CD4-positive, alpha-beta T cell treated with Interleukin-17A for 1 hour (primary cell): ENCODE measurements around the gene ARHGAP26.
"Not testable (repeated sequence)": the region's sequence is repeated elsewhere in the genome, so short reads cannot be mapped to it uniquely, and the experiment has no call there.

Experiments used
- DNase-seq: peaks from one replicate; pipeline ENCODE4 v3.0.0-alpha.2; 2020

Gene ARHGAP26

DNA sequence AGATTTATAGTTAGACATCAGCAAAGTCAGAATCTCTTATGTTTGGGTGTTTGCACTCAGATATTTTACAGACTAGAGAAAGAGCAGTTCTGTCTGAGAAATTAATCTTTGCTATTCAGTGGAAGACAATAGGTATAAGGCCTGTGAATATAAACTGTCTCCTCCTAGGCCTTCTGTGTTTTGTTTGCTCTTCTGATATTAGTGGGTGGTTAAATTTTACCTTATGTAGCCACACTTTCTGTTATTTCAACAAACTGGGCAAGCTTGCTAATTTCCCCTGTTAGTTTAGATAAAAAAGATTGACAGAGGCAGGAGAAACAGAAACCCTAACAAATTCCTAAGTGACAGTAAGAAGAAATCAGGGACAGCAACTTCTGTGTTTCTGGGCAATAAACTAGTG lies 141.6 kb downstream of the ARHGAP26 start:
- no peak for DNase-seq

DNA sequence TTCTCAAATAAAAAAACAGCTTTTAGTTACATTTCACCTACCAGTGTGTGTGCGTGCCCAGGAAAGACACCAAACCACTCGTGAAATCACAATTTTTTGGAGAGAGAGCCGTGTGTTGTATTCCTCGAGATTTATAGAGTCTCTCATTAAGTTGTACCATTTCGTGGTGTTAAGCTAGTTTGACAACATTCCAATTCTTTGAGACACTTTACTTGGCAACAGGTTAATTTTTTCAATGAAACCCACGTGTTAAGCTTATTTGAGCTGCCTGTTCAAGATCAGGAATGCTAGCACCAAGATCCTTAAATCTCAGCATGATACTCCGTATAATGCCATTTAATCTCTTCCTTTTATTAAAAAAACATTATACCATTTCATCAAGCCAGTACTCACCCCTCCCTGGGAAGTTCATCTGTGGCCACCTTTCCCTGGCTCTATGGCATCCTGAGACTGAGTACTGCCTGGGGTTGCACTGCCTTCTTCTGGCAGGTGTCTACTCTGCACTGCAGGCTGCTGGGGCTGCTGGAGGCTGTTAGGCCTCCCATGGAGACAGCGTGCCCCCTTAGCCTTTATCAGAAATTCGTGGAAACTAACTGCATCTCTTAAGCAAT lies 143.7 kb downstream of the ARHGAP26 start:
- DNase-seq, result no peak

DNA sequence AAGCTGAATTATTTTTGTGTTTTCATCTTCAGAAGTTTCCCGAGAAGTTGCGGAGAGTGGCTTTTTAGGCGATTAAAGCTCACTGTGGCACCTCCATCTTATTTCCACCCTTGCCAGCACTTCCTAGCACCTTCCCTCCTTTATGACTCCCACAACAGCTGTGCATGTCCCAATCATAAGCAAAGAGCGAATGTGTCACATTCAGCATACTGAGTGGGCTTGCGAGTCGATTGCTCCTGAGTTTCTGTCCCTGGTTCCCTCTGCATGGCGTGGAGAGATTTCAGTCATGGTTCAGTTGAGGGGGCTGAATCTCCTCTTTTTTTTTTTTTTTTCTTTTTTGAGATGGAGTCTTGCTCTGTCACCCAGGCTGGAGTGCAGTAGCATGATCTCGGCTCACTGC lies 144.9 kb downstream of the ARHGAP26 start:
- DNase-seq, result no peak

DNA sequence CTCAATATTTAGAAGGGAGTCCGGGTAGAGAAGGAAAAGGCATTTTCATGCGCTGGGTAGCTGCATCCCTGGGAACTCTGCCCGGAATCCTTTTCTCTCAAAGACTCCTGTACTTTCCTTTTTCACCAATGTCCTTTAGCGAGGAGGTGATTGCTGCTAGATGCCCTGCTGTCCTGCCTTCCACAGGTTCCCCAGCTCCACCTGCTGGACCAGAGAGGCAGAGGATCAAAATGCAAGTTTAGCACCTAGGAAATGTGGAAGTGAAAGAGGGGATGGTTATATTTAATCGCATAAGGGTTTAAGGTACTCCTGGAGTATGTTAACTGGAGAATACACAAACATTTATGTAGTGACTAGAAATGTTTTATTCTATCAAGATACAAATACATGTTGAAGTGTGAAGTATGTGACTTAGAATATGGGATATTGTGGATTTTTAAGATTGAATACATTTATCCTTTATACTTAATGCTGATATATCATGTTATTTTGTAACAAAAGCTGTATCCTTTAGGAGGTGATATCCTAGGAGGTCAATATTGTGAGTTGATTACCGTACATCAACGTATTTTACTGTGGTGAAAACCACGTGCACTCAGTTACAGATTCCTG lies 145.7 kb downstream of the ARHGAP26 start:
- no peak for DNase-seq

DNA sequence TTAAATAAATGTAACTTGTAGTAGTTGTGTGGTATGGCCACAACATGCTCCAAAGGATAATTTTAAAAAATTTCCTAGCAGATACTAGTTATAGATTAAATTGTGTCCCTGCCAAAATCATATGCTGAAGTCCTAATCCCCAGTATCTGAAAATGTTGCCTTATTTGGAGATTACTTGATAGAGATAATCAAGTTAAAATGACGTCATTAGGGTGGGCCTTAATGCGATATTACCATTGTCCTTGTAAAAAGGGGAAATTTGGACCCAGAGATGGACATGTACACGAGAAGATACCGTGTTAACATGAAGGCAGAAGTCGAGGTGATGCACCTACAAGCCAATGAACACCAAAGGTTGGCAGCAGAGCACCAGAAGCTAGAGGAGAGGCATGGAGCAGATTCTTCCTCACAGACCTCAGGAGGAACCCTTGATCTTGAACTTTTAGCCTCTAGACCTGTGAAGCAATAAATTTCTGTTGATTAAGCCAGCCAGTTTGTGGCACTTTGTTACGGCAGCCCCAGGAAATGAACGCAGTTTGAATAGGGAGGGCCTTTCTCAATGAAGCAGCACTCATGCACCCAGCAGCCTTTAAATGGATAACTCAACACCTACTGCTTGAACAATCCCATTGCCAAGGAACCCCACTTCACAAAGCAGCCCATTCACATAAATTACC lies 148.9 kb downstream of the ARHGAP26 start:
- no peak for DNase-seq

DNA sequence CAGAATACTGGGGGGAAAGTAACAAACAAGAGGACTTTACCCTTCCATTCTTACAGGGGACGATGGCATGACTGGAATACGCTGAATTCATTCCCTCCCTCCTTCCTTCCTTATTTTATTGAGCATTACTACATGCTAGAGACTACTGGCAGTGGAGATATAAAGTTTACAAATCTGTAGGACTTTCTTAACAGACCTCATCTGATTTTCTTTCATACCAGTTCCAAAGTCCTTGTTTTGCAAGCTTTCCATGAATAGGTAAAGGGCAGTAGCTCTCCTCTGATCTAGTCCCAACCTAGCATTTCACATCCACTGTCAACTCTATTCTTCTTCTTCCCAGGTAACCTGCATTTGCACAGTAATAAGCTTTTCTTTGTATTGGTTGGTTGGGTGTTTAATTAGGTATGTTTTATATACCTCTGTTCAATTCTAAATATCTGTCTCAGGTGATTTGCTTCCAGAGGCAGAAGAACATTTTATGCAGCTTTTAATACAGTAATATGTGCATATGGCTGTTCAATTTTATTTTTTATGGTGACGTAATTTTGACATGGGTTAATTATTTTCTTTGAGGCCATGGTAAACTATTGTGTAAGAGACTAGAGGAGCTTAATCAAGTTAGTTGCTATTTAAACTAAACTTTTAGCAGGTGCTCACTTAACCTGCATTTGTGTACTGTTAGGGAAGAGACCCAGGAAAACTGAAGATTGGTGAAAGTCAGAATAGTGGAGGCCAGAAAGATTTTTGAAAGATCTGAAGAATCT lies 150.9 kb downstream of the ARHGAP26 start:
- DNase-seq, result no peak

DNA sequence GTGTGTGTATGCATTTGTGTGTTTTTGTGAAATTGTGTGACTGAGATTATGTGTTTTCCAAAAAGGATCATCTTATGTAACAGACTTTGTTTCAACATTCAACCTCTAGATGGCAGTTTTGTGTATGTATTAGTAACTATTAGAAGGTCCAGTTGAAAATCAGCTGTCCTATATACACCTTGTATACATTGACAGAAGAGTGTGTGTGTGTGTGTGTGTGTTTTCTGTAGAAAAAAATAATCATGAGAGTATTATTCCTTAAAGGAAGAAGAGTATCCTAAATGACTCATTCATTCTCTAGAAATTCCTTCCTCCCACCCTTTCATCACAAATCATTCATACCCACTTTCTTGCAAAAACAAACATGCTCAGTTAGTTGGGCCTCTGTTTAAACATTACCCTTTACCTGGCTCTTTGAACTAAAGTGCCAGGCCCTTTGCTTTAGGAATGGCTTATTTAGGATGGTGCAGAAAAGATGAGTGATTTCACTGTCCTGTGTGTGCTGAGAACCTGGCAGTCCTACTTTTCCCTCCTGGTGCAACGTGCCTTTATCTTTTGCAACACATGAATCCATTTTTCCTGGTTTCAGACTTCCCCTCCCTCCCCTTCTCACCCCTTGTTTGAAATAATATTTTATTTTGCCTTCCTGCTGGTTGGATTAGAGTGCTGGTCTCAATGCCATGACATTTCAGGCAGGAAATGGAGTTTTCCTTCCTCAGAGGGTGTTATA lies 152.2 kb downstream of the ARHGAP26 start:
- peak; percentile 57 for DNase-seq

DNA sequence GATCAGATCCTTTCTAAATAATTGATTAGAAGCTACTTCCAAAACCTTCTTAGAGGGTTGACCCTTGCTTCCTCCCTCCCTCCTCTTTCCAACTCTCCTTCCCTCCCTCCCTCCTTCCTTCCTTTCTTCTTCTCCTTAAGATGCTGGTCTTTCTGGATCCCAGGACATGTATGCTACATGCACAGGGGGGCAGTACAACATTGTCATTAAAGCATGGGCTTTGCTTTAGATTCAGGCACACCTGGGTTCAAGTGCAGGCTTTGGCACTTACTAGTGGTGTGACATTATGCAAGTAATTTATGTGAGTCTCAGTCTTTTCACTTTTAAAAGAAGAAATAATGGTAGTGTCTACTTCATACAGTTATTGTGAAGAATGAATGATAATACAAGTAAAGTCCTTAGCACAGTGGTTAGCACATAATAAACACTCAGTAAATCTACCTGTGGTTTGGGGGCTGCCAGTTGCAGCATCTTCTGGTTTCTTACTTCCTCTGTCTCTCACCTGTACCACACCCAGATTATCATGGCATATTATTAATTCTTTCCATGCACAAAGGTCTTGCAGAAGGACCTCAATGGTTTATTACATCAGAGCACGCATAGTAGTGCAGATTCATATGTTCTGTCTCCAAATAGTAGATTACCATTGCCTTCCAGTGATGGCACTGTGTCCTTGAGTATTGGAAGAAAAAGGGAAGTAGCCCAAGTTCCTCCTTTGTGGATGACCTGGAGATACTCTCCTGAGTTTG lies 154.1 kb downstream of the ARHGAP26 start:
- DNase-seq, result peak; percentile 28

DNA sequence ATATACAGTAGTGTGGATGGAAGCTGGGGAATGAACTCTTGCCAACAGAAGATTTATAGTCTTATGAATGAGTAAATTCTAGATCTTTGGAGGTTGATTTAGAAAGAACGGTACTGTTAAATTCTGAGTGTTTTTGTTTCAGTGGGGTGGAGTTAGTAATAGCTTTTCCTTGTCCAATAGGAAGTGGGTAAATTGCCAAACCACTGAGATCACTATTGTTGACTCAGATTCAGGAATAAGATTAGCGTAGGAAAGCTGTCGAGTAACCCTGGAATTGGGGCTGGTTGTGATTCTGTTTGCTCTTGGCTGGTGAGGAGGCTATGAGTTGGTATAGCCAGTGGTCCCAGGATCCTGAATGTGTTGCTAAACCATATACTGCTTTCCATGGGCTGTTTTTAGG lies 155.6 kb downstream of the ARHGAP26 start:
- DNase-seq, result no peak

DNA sequence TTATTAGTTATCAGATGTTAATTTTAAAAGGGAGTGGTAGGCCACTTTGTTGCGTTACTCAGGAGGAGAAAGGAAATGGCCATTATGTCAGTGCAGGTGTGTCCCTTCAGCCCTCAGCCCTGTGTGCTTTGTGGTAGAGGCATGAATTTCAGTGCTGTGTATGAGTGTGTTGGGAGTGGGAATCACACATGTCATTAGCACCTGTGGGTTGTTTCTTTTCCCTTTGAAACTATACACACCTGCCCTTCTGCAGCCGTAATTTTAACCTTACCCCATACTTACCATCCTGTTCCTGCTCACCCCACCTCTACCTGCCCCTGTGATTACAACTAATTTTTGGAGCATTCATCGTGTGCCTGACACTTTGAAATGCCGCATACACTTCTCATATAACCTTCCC lies 156.4 kb downstream of the ARHGAP26 start:
- no peak for DNase-seq

DNA sequence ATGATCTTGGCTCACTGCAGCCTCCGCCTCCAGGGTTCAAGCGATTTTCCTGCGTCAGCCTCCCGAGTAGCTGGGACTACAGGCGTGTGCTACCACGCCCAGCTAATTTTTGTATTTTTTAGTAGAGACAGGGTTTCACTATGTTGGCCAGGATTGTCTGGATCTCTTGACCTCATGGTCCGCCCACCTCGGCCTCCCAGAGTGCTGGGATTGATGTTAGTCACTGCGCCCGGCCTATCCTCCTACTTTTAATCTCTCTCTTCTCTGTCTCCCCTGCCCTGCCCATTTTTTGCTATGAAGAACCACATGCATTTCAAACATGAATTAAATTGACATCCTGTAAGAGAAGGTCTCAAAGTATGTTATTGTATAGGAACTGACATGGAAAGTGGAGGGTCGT lies 158.8 kb downstream of the ARHGAP26 start:
- not testable (repeated sequence) for DNase-seq

DNA sequence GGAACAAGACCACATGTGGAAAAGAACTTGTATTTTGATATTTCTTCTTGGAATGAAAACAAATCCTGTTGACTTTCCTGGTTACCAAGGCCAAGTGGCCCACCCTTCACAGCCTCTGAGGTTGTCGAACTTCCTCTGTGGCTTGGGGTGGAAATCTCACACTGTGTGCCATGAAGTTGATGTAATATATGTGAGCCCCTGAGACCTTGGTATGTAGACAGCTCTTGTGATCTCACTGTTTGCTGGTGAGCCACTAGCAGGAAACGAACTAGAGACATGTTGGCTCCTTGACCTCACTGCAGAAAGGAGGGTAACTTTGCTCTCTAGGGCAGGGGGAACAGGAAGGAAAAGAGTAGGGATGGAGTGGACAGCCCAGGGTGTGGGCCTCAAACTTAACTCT lies 159.4 kb downstream of the ARHGAP26 start:
- peak; percentile 59 for DNase-seq

DNA sequence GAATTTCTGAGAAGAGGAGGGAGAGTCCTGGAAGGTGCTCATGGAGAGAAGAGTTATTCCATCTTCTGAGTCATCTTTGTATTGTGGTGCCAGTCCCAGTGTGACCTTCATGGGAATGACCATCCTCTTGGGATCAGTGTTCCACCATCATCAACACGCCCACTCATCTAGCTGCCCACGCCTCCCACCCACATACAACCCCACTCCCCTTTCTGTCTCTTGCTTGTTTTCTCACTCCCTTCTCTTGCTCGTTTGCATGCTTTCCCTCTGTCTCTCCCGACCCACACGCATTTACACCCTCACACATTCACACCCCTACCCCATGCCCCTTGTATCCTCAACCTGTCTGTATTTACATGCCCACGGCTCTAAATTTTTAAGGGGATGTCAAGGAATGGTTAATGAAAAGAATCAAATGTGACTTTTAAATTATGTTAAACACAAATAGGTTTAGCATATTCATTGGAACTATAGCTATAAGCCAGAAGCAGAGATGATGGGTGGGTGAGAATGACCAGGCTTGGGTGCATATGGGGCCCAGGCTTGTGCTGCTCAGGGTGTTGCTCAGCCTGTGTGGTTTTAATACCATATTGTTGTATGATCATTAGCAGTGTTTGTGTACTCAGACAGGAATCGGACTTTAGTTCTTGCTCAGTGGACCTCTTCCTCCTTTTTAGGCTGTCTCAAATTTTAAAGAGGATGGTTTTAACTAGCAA lies 160.4 kb downstream of the ARHGAP26 start:
- DNase-seq, result no peak

DNA sequence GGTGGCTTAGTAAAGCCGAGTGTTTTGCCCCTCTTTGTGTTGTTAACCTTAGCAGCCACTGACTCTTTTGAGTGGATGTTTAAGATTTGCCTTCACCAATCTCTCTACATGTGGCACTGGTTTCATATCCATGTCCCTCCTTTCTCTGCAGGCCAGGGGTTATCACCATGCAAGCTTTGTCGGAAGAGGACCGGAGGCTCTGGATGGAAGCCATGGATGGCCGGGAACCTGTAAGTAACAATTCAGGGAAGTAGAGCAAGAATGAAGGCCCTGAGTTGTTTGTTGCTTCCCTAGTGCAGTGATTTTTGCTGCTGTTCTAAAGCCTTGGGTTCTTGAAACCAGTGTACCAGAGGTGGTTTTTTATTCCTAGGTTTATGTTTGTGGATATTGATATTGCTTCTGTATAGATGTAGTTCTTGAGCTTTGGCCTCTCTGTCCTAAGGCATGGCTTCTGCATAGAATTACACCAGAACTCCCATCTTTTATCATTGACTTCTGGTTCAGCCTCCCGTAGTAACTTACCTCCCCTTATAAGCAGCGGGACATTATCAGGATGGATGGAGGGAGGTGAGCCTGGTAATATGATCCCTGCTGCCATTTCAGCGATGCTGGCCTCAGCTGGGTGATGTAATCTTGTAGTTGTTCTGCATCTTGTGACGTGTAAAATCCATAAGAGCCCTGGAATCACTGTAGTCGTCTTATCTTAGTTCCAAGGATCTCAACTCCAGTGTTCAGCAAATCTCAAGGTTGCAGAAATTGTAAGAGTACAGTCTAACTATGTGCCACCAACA lies 161.9 kb downstream of the ARHGAP26 start:
- no peak for DNase-seq

DNA sequence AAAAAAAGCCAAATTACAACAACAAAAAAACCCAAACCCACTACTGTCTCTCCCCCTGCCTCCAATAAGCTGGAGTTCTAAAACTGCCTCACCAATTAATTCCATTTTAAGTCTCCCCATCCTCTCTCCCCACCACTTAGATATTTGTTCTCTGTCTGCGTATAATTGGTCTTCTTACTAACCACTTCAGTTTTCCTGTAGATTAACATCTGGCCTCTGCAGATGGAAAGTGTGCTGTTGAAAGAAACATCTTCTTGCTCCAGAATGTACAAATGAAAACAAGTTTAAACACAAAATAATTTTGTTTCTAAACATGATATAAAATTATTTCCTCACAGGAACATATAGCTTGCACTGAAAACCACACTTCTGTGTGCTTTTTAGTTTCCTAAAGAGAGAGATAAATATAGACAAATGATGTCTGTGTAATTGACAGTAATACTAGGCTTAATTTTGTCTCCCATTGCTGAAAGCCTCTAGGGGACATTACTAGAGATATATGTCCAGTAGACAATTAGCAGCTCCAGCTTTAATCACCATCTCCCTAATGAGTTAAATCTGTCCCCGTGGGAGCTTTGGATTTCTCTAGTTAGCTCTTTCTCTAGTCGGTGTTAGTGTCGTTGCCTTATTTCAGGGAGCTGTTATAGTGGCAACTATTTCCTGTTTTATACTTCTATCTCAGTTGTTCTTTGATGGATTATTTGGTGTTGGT lies 164.0 kb downstream of the ARHGAP26 start:
- DNase-seq, result no peak

DNA sequence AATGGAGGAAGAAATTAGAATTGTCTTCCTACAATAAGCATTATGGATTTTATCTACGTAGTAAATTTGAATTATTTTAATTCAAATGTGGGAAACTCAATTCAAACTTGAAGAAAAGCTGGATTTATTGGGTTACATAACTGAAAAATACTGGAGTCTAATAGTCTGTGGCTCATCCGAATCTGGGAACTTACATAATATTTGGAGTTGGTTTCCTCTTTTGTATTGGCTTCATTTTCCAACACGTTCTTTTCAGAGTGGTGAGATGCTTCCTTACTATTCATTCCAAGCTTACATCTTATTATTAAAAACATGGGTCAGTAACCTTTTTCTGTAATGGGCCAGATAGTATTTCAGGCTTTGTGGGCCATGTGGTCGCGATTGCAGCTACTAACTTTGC lies 164.8 kb downstream of the ARHGAP26 start:
- DNase-seq, result no peak

DNA sequence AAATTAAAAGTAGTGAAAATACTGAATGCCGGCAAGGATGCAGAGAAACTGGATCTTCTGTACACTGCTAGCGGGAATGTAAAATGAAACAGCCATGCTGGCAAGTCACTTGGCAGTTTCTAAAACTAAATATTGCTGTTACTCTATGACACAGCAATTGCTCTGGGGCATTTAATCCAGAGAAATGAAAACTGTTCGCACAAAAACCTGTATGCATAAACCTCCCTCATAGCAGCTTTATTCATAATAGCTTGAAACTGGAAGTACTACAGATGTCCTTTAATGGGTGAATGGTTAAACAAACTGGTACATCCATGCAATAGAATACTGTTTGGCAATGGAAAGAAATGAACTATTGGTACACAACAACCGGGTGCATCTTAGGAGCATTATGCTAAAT lies 167.2 kb downstream of the ARHGAP26 start:
- DNase-seq, result no peak

DNA sequence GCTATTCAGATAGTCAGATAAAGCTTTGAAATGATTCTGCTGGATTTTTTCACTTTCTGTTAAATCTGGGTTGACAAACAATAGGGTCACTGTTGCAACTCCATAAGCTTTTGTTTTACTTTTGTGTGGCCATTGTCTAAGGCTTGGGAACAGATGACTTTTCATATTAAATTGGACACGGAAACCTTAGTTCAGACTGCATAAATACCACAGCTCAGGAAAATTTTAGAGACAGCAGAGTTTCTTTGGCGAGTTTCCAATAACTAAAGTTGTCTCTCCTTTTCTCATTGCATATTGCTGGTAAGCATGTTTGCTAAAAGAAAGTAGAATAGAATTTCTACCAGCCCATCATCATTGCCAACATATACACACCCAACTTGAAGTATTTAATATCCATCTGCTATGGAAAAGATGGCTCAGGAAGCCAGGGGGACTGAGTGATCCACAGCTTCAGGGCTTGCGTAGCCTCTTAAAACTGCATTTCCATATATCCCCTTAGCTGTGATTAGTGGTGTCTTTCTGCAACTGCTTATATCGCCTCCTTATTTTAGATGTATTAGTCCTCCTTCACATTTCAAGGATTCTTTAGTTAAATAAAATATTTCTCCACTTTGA lies 168.2 kb downstream of the ARHGAP26 start:
- no peak for DNase-seq

DNA sequence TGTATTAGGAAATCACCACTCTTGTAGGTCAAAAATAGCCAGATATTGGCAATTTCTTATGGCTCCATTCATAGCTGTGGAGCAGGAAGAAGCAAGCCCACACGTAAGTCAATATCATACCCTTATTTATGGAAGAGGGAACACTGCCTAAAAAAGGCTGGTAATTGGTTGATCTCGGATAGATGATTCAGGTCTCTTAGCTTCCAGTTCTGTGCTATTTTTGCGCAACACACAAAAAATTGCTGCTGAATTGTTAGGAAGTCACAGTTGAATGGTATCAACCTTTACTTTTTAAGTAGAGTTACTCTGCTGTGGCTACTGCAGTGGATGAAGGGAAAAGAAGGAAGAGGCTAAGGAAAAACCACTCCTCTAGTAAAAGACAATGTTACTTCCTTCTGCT lies 168.8 kb downstream of the ARHGAP26 start:
- no peak for DNase-seq

DNA sequence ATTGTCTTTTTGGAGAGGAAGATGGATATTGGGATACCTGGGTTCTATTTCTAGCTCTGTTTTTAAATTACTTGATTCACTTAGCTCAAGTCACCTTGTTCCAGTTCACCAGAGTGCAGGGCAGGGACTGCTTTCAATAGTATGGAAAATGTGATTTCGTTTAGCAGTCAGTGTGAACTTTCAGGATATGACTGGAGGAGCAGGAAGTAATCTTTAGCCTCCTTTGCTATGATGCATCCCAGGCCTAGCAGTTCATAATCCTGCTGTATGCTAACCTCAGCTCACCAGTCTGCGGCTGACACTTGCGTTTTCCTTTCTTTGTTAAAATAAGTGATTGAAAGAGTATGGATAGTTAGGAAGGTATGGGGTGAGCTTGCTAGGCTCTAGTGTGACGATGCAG lies 169.7 kb downstream of the ARHGAP26 start:
- DNase-seq, result no peak
